Activated CD4-positive, CD25-positive, alpha-beta regulatory T cell treated with anti-CD3 and anti-CD28 coated beads, Interleukin-2, amount 50 U/mL, for 24 hours (primary cell): ENCODE measurements around the gene ABHD16B.
A peak's percentile ranks its signal among the peaks of the same experiment; 100 is the strongest.
"Not testable (repeated sequence)": the region's sequence is repeated elsewhere in the genome, so short reads cannot be mapped to it uniquely, and the experiment has no call there.

Experiments used
- ATAC-seq, 2 donors: fragments of 150-1000 bp; cut with Tn5 transposase; one replicate each; pipeline ENCODE4 v1.10.0; 2021; ENCODE audit warnings: mild to moderate bottlenecking in 1 of 2, moderate library complexity in 1 of 2

The ABHD16B gene

GRCh38 chr20:63835021-63835858, 26.1 kb upstream of the ABHD16B start:
- no peak for ATAC-seq

GRCh38 chr20:63836458-63837344, 24.6 kb upstream of the ABHD16B start:
- ATAC-seq, result no peak

GRCh38 chr20:63837479-63837878, 23.8 kb upstream of the ABHD16B start:
- ATAC-seq, result no peak

GRCh38 chr20:63839620-63840019, 21.7 kb upstream of the ABHD16B start:
- ATAC-seq, result no peak

- ATAC-seq, result no peak
Measured at GRCh38 chr20:63840405-63840828, 20.9 kb upstream of the ABHD16B start.

GRCh38 chr20:63842258-63842657, 19.0 kb upstream of the ABHD16B start:
- no peak for ATAC-seq

GRCh38 chr20:63843222-63843621, 18.1 kb upstream of the ABHD16B start:
- no peak for ATAC-seq

- ATAC-seq, result no peak
Measured at GRCh38 chr20:63843778-63844177, 17.5 kb upstream of the ABHD16B start.

- ATAC-seq, result no peak
Measured at GRCh38 chr20:63844511-63844991, 16.7 kb upstream of the ABHD16B start.

GRCh38 chr20:63846128-63846771, 15.0 kb upstream of the ABHD16B start:
- no peak for ATAC-seq

GRCh38 chr20:63846888-63847236, 14.4 kb upstream of the ABHD16B start:
- no peak for ATAC-seq

GRCh38 chr20:63847237-63848002, 13.9 kb upstream of the ABHD16B start:
- ATAC-seq, result no peak

- no peak for ATAC-seq
Measured at GRCh38 chr20:63848003-63848911, 13.0 kb upstream of the ABHD16B start.

- peak; percentile 84 to 88 for ATAC-seq
Measured at GRCh38 chr20:63850689-63851547, 10.4 kb upstream of the ABHD16B start.

GRCh38 chr20:63851548-63851943, 9.8 kb upstream of the ABHD16B start:
- not testable (repeated sequence) for ATAC-seq

- not testable (repeated sequence) for ATAC-seq
Measured at GRCh38 chr20:63853733-63854068, 7.6 kb upstream of the ABHD16B start.

GRCh38 chr20:63854069-63854765, 7.1 kb upstream of the ABHD16B start:
- ATAC-seq, result no peak

- ATAC-seq, result no peak
Measured at GRCh38 chr20:63854766-63855362, 6.4 kb upstream of the ABHD16B start.
